Cardiac muscle cell (in vitro differentiated cells and primary cell): Measurements from ENCODE around the gene PRSS3. TPM values are rescaled to one million over a fixed set of nuclear protein-coding genes. Genes with fewer than 3 reads are reported as not detected.
"Not testable (repeated sequence)": the region's sequence is repeated elsewhere in the genome, so short reads cannot be mapped to it uniquely, and the experiment has no call there.

Source experiments
- DNase-seq, 2 donors: peaks; one replicate each; pipeline versions ENCODE4 v3.0.0 to v3.0.0-alpha.2; 2010 to 2017; ENCODE audit warnings: low read depth in 1 of 2, low spot score in 1 of 2
- H3K27ac ChIP-seq: fragments of 200-600 bp; sonication (generic); 2 replicates; pipeline ENCODE4 v1.5.1; 2016
- H3K27me3 ChIP-seq: fragments of 200-600 bp; sonication (generic); 2 replicates; pipeline ENCODE4 v1.6.0; 2016; ENCODE audit warnings: control low read depth
- H3K36me3 ChIP-seq: fragments of 200-600 bp; sonication (generic); 2 replicates; pipeline ENCODE4 v1.5.1; 2016; ENCODE audit warnings: control low read depth
- H3K4me1 ChIP-seq: fragments of 200-600 bp; sonication (generic); 2 replicates; pipeline ENCODE4 v1.8.1; 2017; ENCODE audit warnings: low read depth, mild to moderate bottlenecking, mixed run types
- H3K4me3 ChIP-seq: fragments of 200-600 bp; sonication (generic); 2 replicates; pipeline ENCODE4 v1.5.1; 2016; ENCODE audit warnings: mild to moderate bottlenecking
- H3K9me3 ChIP-seq: fragments of 200-600 bp; sonication (generic); 2 replicates; pipeline ENCODE4 v1.5.1; 2017; ENCODE audit warnings: low read depth, mild to moderate bottlenecking, control low read depth
- CTCF ChIP-seq: IDR thresholded peaks from 2 replicates; pipeline ENCODE4 v1.5.1; 2012; ENCODE audit warnings: low read depth, mild to moderate bottlenecking, low read length
- polyA plus RNA-seq: library from polyadenylated mRNA; unstranded; fragments of >200 nt; fragmentation: Nextera tagmentation; extraction: Ambion mirVana; gene quantifications from 2 replicates; pipeline ENCODE4 v1.2.1, GENCODE V29; 2016
- total RNA-seq: library from RNA; depleted of rRNA; stranded (reverse); fragments of >200 nt; gene quantifications from 2 replicates; pipeline ENCODE4 v1.2.3, GENCODE V29; 2016

PRSS3 gene
- total RNA-seq (not detected in 2 replicates), polyA plus RNA-seq (0.24 TPM in 1 of 2 replicates, not detected in the other)

GRCh38 chr9:33795281-33795680 lies at the start of gene PRSS3:
TSS of gene PRSS3 (plus strand) at chr9:33795561. CDS start at chr9:33795574, 13 bp downstream.
- no peaks in the 10 kb centered on the region for H3K9me3 ChIP-seq
- DNase-seq, result no peak
- H3K27ac ChIP-seq, result no peak within 1 kb of the TSS
- H3K4me1 ChIP-seq, result no peaks in the 10 kb centered on the region
- H3K27me3 ChIP-seq, result no peaks in the 10 kb centered on the region
- H3K4me3 ChIP-seq, result no peak within 1 kb of the TSS
- no peak for TF ChIP-seq CTCF
- H3K36me3 ChIP-seq, result no peaks in the 10 kb centered on the region

- TF ChIP-seq CTCF, result no peak
- H3K27me3 ChIP-seq, result peaks cover 57% of the 10 kb centered on the region
- no peak for DNase-seq
- no peak overlapping the region for H3K27ac ChIP-seq
- H3K9me3 ChIP-seq, result no peaks in the 10 kb centered on the region
- H3K36me3 ChIP-seq, result no peaks in the 10 kb centered on the region
- H3K4me1 ChIP-seq, result no peaks in the 10 kb centered on the region
- H3K4me3 ChIP-seq, result no peak overlapping the region
These were observed 46.6 kb upstream of the PRSS3 start for GRCh38 chr9:33748633-33749304.

GRCh38 chr9:33749305-33749654 lies 46.1 kb upstream of the PRSS3 start:
- H3K4me1 ChIP-seq, H3K9me3 ChIP-seq, DNase-seq, H3K4me3 ChIP-seq, H3K27ac ChIP-seq, H3K36me3 ChIP-seq: not testable (repeated sequence)
- peaks cover 62% of the 10 kb centered on the region for H3K27me3 ChIP-seq

- H3K27ac ChIP-seq, result no peak overlapping the region
- peaks cover 73% of the 10 kb centered on the region for H3K27me3 ChIP-seq
- H3K9me3 ChIP-seq, result no peaks in the 10 kb centered on the region
- no peak for TF ChIP-seq CTCF
- no peaks in the 10 kb centered on the region for H3K4me1 ChIP-seq
- H3K36me3 ChIP-seq, result no peaks in the 10 kb centered on the region
- peak overlapping the region; percentile 7 for H3K4me3 ChIP-seq
- peak; percentile 7 to 25 for DNase-seq
These were observed 45.0 kb upstream of the PRSS3 start for GRCh38 chr9:33750307-33750838.

GRCh38 chr9:33750839-33751339 lies 44.5 kb upstream of the PRSS3 start:
- H3K36me3 ChIP-seq, result no peaks in the 10 kb centered on the region
- peak overlapping the region; percentile 7 for H3K4me3 ChIP-seq
- H3K4me1 ChIP-seq, result no peaks in the 10 kb centered on the region
- peak; percentile 4 to 12 for DNase-seq
- no peaks in the 10 kb centered on the region for H3K9me3 ChIP-seq
- peaks cover 78% of the 10 kb centered on the region for H3K27me3 ChIP-seq
- TF ChIP-seq CTCF, result no peak
- no peak overlapping the region for H3K27ac ChIP-seq

GRCh38 chr9:33751536-33752129 lies 43.7 kb upstream of the PRSS3 start:
- TF ChIP-seq CTCF, result no peak
- no peaks in the 10 kb centered on the region for H3K9me3 ChIP-seq

More at GRCh38 chr9:33751536-33752129, 43.7 kb upstream of the PRSS3 start:
- no peaks in the 10 kb centered on the region for H3K36me3 ChIP-seq
- DNase-seq, result no peak
- no peak overlapping the region for H3K4me3 ChIP-seq
- H3K27me3 ChIP-seq, result peaks cover 78% of the 10 kb centered on the region
- H3K27ac ChIP-seq, result no peak overlapping the region
- no peaks in the 10 kb centered on the region for H3K4me1 ChIP-seq
